ENCODE results near the gene PFN3.
A peak's percentile ranks its signal among the peaks of the same experiment; 100 is the strongest.

Gene PFN3

DNA sequence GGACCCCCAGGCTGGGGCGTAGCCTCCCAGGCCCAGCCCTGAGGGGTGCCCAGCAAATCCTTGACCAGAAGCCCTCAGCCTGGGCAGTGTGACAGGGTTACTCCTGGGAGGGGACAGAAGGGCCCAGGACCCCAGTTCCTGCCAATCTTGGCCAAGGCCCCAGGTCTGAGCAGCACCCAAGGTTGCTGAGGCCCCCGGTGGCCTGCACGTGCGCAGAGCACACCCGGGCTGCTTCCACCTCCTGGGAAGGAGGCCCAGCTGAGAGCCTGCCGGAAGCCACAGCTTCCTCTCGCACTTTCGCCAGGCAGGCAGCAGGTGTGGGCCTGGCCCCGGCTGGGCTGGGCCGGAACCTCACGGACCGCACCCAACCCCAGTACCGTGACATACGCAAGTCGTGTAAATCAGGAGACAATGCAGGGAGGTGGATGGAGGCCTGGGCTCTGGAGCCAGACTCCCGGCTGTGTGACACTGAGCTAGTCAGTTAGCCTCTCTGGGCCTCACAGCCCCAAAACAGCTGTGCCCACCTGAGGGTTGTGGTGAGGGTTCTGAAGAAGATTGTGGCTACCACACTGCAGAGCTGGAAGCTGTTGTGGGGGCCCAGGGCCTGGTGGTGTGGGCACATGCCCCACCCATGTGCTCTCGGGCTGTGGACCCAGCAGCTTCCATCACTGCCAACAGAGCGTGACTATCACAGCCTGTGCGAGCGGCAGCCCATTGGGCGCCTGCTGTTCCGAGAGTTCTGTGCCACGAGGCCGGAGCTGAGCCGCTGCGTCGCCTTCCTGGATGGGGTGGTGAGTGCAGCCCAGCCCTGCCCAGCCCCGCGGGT is 31.1 kb upstream of the PFN3 start:
- TF ChIP-seq, protein P1, sequence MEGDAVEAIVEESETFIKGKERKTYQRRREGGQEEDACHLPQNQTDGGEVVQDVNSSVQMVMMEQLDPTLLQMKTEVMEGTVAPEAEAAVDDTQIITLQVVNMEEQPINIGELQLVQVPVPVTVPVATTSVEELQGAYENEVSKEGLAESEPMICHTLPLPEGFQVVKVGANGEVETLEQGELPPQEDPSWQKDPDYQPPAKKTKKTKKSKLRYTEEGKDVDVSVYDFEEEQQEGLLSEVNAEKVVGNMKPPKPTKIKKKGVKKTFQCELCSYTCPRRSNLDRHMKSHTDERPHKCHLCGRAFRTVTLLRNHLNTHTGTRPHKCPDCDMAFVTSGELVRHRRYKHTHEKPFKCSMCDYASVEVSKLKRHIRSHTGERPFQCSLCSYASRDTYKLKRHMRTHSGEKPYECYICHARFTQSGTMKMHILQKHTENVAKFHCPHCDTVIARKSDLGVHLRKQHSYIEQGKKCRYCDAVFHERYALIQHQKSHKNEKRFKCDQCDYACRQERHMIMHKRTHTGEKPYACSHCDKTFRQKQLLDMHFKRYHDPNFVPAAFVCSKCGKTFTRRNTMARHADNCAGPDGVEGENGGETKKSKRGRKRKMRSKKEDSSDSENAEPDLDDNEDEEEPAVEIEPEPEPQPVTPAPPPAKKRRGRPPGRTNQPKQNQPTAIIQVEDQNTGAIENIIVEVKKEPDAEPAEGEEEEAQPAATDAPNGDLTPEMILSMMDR (IDR thresholded peaks at IDR 0.05; ENCODE audit: extremely low read depth, insufficient read depth, missing control alignments): no peak
- peak; percentile 69 for DNase-seq (ENCODE audit: low spot score)
- in situ Hi-C loops (cut with MboI; ENCODE audit: low pct_unique_long_range_greater_than_20kb, low sequenced_read_pairs, unreplicated experiment): no loop called here

DNA sequence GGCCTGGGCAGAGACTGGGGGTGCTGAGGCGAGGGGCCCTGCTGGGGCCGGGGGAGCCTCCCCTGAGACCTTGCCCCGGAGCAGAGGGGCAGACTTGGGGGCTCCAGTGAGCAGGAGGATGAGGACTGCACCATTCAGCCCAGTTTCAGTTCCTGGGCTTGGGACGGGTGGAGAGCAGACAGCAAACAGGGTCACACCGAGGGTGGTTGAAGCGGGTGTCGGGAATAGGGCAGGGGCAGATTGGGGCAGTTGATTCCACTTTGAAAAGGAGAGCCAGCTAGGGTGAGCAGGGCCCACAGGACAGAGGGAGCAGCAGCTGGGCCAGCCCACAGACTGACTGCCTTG is 30.5 kb upstream of the PFN3 start:
- in situ Hi-C loops (cut with MboI; ENCODE audit: low pct_unique_long_range_greater_than_20kb, low sequenced_read_pairs, unreplicated experiment): no loop called here
- no peak for DNase-seq (ENCODE audit: low spot score)
- TF ChIP-seq, protein P1 (IDR thresholded peaks at IDR 0.05; ENCODE audit: extremely low read depth, insufficient read depth, missing control alignments): no peak

DNA sequence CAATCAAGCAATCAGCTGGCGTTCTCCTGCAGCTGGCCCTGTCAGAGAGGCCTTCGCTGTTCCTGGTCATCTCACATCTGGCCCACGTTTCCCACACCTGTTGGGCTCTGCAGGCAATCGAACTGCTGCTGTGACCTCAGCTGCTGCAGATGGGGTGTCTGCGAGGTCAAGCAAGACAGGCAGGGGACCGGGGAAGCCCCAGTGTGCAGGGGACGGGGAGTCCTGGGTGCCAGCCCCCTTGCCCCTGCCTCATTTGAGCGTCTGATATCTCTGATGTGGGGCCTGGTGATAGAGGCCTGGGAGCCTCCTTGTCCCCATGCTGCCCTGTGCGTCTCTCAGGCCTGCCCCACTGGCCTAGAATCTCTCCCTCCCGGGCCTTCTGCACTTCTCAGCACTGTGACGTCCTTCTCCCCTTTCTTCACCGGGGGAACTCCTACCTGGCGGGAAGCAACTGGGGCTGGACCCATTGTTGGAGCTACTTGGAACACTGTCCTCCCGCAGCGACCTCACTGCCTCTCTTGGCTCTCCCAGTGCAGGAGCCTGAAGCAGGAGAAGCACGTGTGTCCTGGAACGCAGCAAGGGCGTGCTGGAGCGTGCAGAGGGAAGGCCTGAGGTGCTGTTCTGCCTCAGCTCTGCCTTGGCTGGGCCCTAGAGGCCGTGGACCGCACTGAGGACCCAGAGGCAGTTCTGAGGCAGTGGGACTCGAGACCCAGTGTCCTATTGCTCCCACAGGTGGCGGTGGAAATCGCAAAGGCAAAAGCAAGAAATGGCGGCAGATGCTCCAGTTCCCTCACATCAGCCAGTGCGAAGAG is 29.9 kb upstream of the PFN3 start:
- DNase-seq (ENCODE audit: low spot score): peak; percentile 44

DNA sequence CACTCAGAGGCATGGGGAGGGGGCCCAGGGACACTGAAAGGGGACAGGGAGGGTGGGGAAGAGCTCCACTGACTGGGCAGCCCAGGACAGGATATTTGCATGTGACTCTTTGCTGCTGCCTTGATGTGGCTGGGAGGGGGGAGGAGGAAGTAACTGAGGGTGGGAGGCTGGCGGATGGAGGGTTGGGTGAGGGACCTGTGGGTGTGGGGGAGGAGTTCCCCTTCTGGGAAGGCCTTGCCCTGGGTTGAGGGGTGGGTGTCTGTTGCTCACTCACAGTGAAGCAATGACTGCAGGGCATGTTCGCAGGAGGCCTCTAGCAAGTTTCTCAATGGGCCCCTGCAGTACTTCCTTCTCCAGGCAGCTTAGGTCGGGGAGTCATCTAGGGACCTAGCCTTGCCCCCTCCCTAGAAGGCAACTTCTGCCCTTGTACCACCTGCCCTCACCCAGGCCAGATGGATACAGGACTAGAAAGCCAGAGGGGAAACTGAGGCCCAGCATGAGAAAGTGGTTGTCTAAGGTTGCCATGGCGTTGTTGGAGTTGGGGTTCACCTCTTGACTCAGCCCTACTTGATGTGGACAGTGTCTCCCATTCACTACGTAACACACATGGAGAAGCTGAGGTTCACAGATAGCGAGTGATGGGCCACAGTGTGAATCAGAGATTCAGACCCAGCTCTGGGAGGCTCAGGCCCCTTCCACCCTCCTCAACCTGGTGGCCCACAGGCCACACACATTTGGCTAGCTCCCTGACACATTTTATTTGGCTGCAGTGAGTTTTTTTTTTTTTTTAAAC is 29.0 kb upstream of the PFN3 start:
- DNase-seq (ENCODE audit: low spot score): peak; percentile 83
- in situ Hi-C loops (cut with MboI; ENCODE audit: low pct_unique_long_range_greater_than_20kb, low sequenced_read_pairs, unreplicated experiment): no loop called here
- TF ChIP-seq, protein P1 (IDR thresholded peaks at IDR 0.05; ENCODE audit: extremely low read depth, insufficient read depth, missing control alignments): no peak

More for the DNA sequence above, 29.9 kb upstream of the PFN3 start:
- TF ChIP-seq, protein P1 (IDR thresholded peaks at IDR 0.05; ENCODE audit: extremely low read depth, insufficient read depth, missing control alignments): no peak
- in situ Hi-C loops (cut with MboI; ENCODE audit: low pct_unique_long_range_greater_than_20kb, low sequenced_read_pairs, unreplicated experiment): no loop called here

DNA sequence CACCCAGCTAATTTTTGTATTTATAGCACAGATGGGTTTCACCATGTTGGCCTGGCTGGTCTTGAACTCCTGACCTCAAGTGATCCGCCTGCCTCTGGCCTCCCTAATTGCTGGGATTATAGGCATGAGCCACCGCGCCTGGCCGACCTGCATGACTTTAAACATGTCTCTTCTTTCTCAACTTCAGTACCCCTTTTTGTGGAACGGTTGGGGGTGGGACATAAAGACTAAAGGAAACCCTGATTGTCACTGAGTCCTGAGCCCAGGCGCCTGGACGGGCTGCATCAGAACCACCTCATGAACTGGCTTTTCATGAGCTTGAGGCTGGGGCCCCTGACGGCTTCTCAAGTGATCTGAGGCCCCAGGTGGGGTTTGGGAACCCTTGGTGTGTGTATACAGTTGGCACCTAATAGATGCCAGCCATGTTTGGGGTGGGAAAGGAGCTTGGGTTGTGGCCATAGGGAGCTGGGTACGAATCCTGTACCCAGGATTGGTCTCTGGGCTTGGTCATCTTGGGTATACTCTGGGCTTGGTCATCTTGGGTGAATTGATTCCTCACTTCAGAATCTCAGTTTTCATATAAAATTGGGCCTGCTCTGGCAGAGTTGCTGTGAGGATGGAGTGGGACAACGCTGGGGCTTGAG is 28.2 kb upstream of the PFN3 start:
- TF ChIP-seq, protein P1 (IDR thresholded peaks at IDR 0.05; ENCODE audit: extremely low read depth, insufficient read depth, missing control alignments): no peak
- in situ Hi-C loops (cut with MboI; ENCODE audit: low pct_unique_long_range_greater_than_20kb, low sequenced_read_pairs, unreplicated experiment): no loop called here
- DNase-seq (ENCODE audit: low spot score): no peak
